Epithelial cell of proximal tubule (primary cell): ENCODE data around the gene PPP2R2C. TPM values are rescaled to one million over a fixed set of nuclear protein-coding genes. Genes with fewer than 3 reads are reported as not detected.
A peak's percentile ranks its signal among the peaks of the same experiment; 100 is the strongest.

ENCODE experiments used
- DNase-seq: peaks from one replicate; pipeline ENCODE4 v3.0.0-alpha.2; 2011; ENCODE audit warnings: low read depth
- H3K4me3 ChIP-seq: 2 replicates; pipeline ENCODE4 v1.5.1; 2011; ENCODE audit warnings: low read depth, mild to moderate bottlenecking, low read length
- total RNA-seq: library from RNA; depleted of rRNA; stranded (reverse); fragments of >200 nt; gene quantifications from 2 replicates; pipeline ENCODE4 v1.2.3, GENCODE V29; 2015
- TF ChIP-seq, protein P1 (sequence below): conservative IDR thresholded peaks from 2 replicates; pipeline ENCODE4 v1.5.1; 2012; ENCODE audit warnings: low read depth, mild to moderate bottlenecking, low read length

The PPP2R2C gene
- total RNA-seq, 1 donor from 2014 or later = not detected

DNA sequence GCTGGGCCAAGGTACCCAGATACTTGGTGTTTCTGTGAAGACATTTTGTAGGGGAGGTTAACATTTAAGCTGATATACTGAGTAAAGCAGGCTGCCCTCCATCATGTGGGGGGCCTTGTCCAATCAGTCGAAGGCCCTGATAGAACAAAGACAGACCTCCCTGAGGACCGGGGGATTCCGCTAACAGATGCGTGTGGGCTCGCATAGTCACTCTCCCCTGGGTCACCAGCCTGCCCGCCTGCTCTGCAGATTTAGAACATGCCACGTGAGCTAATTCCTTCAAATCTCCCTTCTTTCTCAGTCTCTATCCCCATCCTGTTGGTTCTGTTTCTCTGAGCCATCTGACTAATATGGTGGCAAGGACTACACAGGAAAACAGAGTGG lies 142.0 kb downstream of the PPP2R2C start:
- TF ChIP-seq, protein P1, sequence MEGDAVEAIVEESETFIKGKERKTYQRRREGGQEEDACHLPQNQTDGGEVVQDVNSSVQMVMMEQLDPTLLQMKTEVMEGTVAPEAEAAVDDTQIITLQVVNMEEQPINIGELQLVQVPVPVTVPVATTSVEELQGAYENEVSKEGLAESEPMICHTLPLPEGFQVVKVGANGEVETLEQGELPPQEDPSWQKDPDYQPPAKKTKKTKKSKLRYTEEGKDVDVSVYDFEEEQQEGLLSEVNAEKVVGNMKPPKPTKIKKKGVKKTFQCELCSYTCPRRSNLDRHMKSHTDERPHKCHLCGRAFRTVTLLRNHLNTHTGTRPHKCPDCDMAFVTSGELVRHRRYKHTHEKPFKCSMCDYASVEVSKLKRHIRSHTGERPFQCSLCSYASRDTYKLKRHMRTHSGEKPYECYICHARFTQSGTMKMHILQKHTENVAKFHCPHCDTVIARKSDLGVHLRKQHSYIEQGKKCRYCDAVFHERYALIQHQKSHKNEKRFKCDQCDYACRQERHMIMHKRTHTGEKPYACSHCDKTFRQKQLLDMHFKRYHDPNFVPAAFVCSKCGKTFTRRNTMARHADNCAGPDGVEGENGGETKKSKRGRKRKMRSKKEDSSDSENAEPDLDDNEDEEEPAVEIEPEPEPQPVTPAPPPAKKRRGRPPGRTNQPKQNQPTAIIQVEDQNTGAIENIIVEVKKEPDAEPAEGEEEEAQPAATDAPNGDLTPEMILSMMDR = no peak
- no peak overlapping the region for H3K4me3 ChIP-seq
- DNase-seq = no peak

DNA sequence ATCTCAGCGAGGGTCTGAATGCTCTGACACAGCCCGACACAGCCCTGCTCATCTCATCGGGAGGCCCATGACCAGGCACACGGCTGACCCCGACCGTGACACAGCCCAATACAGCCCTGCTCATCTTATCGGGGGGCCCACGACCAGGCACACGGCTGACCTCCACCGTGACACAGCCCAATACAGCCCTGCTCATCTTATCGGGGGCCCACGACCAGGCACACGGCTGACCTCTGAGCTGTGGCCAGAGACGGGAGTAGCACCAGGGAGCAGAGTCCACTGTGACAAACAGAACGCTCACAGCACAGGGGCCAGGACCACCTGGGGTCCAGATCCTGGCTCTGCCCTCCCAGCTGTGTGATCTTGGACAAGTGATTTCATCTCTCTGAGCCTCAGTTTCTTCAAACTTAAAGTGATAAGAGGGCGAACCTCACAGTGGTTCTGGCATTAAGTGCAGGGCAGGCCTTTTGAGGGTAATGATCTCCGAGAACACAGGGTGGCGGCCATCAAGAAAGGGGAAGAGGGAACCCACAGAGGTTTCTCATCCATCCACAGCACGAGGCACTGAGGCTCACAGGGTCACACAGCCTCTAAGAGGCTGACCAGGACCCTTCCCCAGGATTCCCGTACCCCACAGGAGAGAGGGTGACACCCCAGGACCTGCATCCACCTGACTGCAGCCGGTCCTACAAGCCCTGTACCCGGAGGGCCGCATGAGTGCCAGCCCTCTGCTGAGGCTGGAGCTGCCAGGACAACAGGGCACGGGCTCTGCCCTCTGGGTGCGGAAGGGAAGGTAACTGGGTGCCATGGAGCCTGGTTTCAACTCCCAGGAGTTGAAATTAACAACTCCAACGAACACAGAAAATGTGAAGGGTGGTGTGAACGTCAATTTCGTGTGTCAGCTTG lies 142.7 kb downstream of the PPP2R2C start:
- TF ChIP-seq, protein P1 = no peak
- no peak overlapping the region for H3K4me3 ChIP-seq
- DNase-seq = no peak

DNA sequence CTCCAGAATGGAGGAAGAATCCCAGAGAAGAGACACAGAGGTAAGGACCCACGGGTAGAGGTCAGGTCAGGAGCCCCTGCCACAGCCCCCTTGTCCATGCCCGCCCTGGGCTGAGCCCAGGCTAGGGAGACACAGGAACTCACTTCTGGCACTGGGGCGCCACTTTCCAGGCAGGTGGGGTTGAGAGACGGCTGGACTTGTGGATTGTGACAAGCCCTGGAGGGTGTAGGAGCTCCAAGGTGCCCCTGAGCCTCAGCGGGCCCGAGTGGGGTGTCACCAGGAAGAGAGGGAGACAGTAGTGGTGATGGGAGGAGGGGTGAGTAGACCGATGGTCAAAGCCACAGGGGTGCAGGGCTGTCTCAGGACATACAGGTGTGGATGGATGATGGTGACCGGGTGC lies 143.9 kb downstream of the PPP2R2C start:
- no peak for DNase-seq
- TF ChIP-seq, protein P1 = no peak
- H3K4me3 ChIP-seq = no peak overlapping the region

GRCh38 chr4:6327220-6327917 lies 145.0 kb downstream of the PPP2R2C start:
- TF ChIP-seq, protein P1 = peak; percentile 86
- no peak overlapping the region for H3K4me3 ChIP-seq
- no peak for DNase-seq

- no peak for DNase-seq
- TF ChIP-seq, protein P1 = no peak
- H3K4me3 ChIP-seq = no peak overlapping the region
These were observed 145.9 kb downstream of the PPP2R2C start for GRCh38 chr4:6326312-6327060.

DNA sequence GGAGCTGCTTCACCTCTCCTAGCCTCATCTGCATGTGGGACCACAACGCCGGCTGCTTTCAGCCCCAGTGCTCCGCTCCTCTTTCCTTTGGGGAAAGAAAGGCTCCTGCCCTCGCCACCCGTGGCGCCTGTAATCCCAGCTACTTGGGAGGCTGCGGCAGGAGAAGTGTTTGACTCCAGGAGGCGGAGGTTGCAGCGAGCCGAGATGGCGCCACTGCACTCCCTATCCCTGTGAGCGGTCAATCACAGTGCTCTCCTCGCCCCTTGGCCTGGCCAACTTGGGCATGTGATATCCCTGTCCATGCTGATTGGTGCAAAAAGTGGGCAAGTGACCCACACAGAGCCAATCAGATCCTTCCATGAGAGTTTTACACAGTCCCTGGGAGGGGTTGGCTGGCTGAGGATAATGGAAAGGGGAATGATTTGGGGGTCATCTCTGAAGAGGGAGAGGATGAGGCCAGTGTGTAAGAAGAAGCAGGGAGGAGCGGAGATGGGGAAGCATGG lies 146.6 kb downstream of the PPP2R2C start:
- no peak overlapping the region for H3K4me3 ChIP-seq
- DNase-seq = no peak

More for the DNA sequence above, 146.6 kb downstream of the PPP2R2C start:
- TF ChIP-seq, protein P1 = no peak
